HG03097 (cell line): ENCODE data around the gene OTUD6A.
"Not testable (repeated sequence)": the region's sequence is repeated elsewhere in the genome, so short reads cannot be mapped to it uniquely, and the experiment has no call there.

Source experiments
- ATAC-seq: cut with Tn5 transposase; IDR thresholded peaks from one replicate; pipeline ENCODE4 v1.9.1; 2021; ENCODE audit not compliant: unreplicated experiment, low FRiP score

Gene OTUD6A

GRCh38 chrX:70044541-70045245, 17.6 kb upstream of the OTUD6A start:
- no peak for ATAC-seq

- ATAC-seq = no peak
Measured at GRCh38 chrX:70046978-70047377, 15.3 kb upstream of the OTUD6A start.

- no peak for ATAC-seq
Measured at GRCh38 chrX:70049406-70049805, 12.9 kb upstream of the OTUD6A start.

- ATAC-seq = no peak
Measured at GRCh38 chrX:70049925-70050324, 12.3 kb upstream of the OTUD6A start, which contains the start of gene AWAT2. Gene AWAT2, minus strand, starts transcription at chrX:70049938. Its CDS starts 6 bp downstream, at chrX:70049932.

GRCh38 chrX:70052895-70053615, 9.2 kb upstream of the OTUD6A start:
- no peak for ATAC-seq

GRCh38 chrX:70054391-70054790, 7.9 kb upstream of the OTUD6A start:
- ATAC-seq = no peak

- no peak for ATAC-seq
Measured at GRCh38 chrX:70062961-70063550, 799 bp downstream of the OTUD6A start.

- ATAC-seq = no peak
Measured at GRCh38 chrX:70066646-70067045, 4.4 kb downstream of the OTUD6A start.

GRCh38 chrX:70079297-70079696, 17.0 kb downstream of the OTUD6A start:
- no peak for ATAC-seq

GRCh38 chrX:70079870-70080269, 17.6 kb downstream of the OTUD6A start:
- ATAC-seq = no peak

GRCh38 chrX:70082723-70083122, 20.5 kb downstream of the OTUD6A start:
- ATAC-seq = no peak

- no peak for ATAC-seq
Measured at GRCh38 chrX:70084592-70085240, 22.5 kb downstream of the OTUD6A start.

- ATAC-seq = no peak
Measured at GRCh38 chrX:70087857-70088630, 25.8 kb downstream of the OTUD6A start.

- no peak for ATAC-seq
Measured at GRCh38 chrX:70088751-70089150, 26.5 kb downstream of the OTUD6A start.

- no peak for ATAC-seq
Measured at GRCh38 chrX:70089604-70090297, 27.5 kb downstream of the OTUD6A start.

- no peak for ATAC-seq
Measured at GRCh38 chrX:70092247-70092646, 30.0 kb downstream of the OTUD6A start.

GRCh38 chrX:70096052-70096451, 33.8 kb downstream of the OTUD6A start:
- ATAC-seq = no peak

GRCh38 chrX:70105229-70105628, 43.0 kb downstream of the OTUD6A start:
- no peak for ATAC-seq

GRCh38 chrX:70111436-70112026, 49.3 kb downstream of the OTUD6A start:
- not testable (repeated sequence) for ATAC-seq
